ENCODE data around the gene TRIM17.

Gene TRIM17

GRCh38 chr1:228376651-228377631 lies 39.7 kb downstream of the TRIM17 start:
- no peak for DNase-seq

- DNase-seq, result no peak
These were observed 40.4 kb downstream of the TRIM17 start for GRCh38 chr1:228376262-228376628.

DNA sequence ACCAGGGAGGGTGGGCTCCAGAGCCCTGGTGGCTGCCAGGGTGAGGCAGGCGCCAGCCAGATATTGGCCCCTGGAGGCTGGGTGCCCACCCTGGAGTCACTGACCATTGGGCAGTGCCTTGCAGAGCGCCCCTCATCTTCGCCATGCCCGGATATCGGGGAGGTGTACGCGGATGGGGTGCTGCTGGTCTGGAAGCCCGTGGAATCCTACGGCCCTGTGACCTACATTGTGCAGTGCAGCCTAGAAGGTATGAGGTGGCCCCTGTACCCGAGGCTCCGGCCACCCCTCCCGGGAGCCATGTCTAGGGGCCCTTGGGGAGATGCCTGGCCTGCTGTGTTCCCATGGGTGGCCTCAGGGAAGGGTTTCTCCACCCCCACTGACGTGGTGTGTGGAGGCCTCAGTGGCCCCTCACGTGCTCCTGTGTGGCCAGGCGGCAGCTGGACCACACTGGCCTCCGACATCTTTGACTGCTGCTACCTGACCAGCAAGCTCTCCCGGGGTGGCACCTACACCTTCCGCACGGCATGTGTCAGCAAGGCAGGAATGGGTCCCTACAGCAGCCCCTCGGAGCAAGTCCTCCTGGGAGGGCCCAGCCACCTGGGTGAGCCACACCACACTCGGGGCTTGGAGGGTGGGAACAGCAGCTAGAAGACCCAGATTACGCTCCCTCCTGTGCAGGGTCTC lies 40.9 kb downstream of the TRIM17 start:
- no peak for DNase-seq

DNA sequence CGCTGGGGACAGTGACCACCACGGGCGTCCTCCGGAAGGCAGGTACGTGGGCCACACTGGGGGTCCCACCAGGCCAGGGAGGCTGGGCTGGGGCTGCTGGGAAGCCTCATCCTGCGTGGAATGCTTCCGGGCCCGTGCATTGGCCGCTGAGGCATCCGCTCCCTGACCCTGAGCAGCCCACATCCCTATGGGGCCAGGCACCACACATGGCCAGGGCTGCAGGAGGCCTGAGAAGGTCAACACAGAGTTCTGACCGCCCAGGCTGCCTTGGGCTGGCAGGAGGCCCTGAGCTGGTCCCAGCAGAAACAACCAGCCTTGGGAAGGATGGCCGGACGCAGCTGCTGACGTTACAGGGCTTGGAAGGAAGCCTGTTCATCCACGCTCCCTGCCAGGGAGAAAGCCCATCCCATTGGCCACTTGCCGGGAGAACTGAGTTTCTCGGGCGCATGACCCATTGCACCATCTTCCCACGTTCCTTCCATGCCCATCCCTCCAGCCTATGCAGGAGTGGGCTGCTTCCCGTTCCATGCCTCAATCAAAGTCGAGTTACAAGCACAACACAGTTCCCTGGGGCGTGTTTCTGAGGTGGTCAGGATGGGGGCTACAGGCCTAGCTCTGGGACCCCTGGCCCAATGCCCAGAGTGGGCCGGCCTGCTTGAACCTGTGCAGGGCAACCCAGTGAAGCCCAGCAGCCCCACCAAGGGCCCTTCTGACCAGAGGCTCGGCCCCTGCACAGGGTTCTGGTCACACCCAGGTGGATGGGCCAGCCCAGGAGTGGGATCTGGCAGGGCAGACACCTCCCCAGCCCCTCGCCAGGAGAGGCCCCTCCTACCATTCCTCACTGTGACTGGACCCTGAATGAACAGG lies 41.7 kb downstream of the TRIM17 start:
- DNase-seq, result no peak

DNA sequence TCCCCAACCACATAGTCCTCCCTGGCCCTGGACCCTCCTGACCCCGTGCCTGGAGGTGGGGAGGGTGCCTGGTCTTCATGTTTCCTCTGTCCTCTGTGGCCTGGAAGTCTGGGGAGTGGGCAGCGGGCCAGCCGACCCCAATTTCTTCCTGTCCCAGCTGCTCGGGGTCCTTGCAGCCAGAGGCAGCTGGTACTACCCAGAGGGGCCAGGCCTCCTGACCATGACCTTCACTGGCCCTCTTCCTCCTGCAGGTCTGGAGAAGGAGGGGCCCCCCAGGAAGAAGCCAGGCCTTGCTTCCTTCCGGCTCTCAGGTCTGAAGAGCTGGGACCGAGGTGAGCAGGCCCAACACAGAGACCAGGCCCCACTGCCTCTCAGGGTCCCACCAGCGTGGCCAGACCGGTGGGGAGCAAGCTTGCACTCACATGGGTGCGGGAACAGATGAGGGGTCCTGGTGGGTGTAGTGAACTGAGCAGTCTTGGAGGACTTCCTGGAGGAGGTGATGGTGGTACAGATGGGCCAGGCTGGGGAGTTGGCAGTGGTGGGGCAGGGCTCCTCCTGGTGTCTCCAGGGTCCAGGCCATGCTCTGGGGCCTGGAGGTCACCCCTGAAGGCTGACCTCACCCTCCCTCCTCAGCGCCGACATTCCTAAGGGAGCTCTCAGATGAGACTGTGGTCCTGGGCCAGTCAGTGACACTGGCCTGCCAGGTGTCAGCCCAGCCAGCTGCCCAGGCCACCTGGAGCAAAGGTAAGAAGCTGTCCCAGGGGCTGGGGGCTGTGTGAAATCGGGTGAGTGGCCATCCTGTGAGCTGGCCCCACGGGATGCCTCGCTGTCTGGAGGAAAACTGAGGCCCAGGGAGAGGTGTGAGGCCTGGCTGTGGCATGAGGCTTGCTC lies 42.7 kb downstream of the TRIM17 start:
- DNase-seq, result no peak

GRCh38 chr1:228373004-228373680 lies 43.5 kb downstream of the TRIM17 start:
- no peak for DNase-seq

DNA sequence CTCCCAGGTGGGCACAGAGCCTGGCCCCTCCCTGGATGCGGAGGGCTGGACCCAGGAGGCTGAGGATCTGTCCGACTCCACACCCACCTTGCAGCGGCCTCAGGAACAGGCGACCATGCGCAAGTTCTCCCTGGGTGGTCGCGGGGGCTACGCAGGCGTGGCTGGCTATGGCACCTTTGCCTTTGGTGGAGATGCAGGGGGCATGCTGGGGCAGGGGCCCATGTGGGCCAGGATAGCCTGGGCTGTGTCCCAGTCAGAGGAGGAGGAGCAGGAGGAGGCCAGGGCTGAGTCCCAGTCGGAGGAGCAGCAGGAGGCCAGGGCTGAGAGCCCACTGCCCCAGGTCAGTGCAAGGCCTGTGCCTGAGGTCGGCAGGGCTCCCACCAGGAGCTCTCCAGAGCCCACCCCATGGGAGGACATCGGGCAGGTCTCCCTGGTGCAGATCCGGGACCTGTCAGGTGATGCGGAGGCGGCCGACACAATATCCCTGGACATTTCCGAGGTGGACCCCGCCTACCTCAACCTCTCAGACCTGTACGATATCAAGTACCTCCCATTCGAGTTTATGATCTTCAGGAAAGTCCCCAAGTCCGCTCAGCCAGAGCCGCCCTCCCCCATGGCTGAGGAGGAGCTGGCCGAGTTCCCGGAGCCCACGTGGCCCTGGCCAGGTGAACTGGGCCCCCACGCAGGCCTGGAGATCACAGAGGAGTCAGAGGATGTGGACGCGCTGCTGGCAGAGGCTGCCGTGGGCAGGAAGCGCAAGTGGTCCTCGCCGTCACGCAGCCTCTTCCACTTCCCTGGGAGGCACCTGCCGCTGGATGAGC lies 44.3 kb downstream of the TRIM17 start:
- no peak for DNase-seq

DNA sequence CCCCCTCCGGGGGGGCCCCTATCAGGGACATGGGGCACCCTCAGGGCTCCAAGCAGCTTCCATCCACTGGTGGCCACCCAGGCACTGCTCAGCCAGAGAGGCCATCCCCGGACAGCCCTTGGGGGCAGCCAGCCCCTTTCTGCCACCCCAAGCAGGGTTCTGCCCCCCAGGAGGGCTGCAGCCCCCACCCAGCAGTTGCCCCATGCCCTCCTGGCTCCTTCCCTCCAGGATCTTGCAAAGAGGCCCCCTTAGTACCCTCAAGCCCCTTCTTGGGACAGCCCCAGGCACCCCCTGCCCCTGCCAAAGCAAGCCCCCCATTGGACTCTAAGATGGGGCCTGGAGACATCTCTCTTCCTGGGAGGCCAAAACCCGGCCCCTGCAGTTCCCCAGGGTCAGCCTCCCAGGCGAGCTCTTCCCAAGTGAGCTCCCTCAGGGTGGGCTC lies 44.9 kb downstream of the TRIM17 start:
- DNase-seq, result no peak

DNA sequence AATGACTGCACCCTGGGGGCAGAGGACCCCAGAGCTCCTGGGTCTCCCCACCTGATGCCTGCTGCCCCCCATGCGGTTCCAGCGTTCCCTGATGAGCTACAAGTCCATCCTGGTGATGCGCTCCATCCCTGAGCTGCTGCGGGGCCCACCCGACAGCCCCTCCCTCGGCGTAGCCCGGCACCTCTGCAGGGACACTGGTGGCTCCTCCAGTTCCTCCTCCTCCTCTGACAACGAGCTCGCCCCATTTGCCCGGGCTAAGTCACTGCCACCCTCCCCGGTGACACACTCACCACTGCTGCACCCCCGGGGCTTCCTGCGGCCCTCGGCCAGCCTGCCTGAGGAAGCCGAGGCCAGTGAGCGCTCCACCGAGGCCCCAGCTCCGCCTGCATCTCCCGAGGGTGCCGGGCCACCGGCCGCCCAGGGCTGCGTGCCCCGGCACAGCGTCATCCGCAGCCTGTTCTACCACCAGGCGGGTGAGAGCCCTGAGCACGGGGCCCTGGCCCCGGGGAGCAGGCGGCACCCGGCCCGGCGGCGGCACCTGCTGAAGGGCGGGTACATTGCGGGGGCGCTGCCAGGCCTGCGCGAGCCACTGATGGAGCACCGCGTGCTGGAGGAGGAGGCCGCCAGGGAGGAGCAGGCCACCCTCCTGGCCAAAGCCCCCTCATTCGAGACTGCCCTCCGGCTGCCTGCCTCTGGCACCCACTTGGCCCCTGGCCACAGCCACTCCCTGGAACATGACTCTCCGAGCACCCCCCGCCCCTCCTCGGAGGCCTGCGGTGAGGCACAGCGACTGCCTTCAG lies 45.5 kb downstream of the TRIM17 start:
- DNase-seq, result no peak

DNA sequence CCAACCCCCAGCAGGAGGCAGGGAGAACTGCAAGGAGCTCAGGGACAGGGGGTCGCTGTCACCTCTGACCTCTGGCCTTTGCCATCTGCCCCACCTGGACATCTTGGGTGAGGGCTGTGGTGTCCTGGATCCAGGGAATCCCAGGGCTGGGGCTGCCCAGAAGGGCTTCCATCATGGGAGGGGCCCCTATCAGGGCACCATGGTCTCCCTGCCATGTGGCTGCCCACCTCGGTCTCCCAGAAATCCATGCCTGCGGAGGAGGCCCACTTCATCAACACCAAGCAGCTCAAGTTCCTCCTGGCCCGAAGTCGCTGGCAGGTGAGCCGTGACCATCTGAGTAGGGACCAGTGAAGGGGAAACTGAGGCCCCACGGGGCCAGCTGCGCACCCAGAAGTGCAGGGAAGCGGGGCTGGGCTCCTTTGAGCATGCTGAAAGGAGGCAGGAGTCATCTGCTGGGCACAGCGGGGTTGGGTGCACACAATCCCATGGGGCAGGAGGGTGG lies 46.2 kb downstream of the TRIM17 start:
- DNase-seq, result no peak

DNA sequence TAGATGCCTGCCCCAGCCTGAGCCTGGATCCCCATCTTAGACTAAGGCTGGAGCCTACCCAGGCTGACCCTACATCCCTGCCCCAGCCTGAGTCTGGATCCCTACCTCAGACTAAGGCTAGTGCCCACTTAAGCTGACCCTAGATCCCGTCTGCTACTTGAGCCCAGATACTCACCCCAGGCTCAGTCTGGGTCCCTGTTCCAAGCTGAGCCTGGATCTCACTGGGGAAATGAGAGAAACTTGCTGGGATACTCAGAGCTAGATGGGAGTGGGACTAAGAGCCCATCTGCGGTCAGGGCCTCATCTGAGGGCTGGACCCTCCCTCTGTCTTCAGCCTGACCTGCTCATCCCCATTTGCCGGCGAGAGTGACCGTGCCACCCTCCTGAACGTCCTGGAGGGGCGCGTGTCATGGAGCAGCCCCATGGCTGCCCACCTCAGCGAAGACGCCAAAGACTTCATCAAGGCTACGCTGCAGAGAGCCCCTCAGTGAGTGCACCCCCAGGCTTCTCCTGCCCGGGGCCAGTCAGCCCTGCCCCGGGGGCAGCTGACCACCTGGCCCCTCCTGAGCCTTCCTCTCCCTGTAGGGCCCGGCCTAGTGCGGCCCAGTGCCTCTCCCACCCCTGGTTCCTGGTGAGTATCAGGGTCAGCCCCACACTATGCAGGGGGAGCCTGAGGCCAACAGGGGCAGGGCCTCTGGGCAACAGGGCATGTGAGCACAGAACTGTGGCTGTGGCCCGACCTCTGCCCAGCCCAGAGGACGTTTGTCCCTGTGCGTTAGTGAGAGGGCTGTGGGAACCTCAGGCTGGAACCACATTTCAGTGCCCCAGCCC lies 46.8 kb downstream of the TRIM17 start:
- DNase-seq, result no peak

DNA sequence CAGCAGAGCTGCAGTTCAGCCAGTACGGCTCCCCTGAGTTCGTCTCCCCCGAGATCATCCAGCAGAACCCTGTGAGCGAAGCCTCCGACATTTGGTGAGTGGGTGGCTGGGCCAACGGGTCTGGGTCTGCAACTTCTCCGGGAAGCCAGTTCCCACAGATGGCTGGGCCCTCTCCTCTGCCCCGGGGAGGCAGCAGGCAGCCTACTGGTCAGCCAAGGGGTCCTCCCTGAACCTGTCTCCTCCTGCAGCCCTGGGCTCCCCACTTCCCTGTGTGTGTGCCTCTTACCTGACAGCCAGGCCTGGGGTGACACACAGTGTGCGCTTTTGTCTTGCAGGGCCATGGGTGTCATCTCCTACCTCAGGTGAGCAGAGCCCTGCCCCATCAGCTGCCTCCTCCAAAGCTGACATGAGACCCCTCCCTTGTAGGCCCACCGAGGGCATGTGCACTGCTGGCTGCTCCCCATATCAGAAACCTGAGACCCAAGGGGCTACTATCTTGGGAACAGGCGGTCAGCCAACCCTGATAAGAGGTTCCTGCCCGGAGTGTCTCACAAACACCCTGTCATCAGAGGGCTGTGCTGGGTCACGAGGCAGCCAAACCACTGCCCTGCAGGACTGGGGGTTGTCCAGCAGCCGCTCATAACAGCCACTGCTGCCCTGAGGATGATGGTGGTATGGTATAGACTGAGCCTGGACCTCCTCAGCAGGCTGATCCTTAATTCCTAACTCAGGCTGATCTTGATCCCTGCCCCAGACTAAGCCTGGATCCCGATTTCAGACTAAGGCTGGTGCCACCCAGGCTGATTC lies 47.7 kb downstream of the TRIM17 start:
- DNase-seq, result no peak

DNA sequence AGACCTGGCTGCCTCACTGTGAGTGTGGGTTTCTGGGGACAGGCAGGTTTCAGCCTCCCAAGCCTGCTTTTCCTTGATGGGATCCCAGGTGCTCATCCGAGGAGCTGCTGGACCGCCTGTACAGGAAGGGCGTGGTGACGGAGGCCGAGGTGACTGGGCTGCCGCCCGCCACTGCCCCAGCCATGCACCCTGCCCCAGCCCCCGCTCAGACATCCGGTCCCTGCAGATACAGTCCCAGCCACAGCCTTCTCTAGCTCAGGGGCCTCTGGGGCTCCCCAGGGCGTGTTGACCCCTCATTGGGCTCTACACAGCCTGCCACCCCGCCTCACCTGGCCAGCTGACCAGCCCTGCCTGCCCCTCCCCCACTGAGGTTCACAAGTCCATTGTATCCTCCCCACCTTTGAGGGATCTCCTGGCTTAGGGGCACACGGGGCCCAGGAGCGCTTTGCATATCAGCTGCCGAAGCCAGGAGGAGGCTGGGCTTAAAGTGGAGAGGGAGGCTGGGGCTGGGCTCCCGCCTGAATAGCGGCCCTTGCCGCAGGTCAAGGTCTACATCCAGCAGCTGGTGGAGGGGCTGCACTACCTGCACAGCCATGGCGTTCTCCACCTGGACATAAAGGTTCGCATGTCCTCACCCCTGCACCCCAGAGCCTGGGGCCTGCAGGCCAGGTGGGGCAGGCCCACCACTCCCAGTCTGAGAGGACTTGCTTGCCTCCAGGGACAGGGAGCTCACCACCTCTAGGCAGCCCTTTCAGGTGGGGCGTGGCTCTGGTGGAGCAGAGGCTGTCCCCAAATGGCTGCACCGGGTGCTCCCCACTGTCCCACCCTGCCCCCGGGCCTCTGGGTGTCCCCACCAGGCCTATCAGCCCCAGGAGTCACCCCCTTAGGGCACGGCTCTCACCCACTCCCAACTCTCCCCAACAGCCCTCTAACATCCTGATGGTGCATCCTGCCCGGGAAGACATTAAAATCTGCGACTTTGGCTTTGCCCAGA lies 48.6 kb downstream of the TRIM17 start:
- DNase-seq, result no peak

GRCh38 chr1:228366866-228367741 lies 49.6 kb downstream of the TRIM17 start:
- no peak for DNase-seq

Data from NK-92 treated with Interleukin-12 subunit alpha and Interleukin-12 subunit beta, amount 100 ng/mL, for 24 hours (cell line).